Measurements from ENCODE around the gene IQCB1. TPM values are rescaled to one million over a fixed set of nuclear protein-coding genes. Genes with fewer than 3 reads are reported as not detected.

Gene IQCB1
- polyA plus RNA-seq, 1 of the 3 experiments (the other 2 are of a cell fraction): 10.4 TPM

- TF ChIP-seq IRF3 (IDR thresholded peaks at IDR 0.05; ENCODE audit: low read depth, low read length): no peak
- TF ChIP-seq TEAD4 (IDR thresholded peaks at IDR 0.05; ENCODE audit: borderline replicate concordance, insufficient read depth): no peak
- no peak for TF ChIP-seq TAF1 (IDR thresholded peaks at IDR 0.05; ENCODE audit: borderline replicate concordance, low read depth, low read length)
- TF ChIP-seq RCOR1 (IDR thresholded peaks at IDR 0.05; ENCODE audit: low read length): no peak
- no peak for TF ChIP-seq FOXJ3 (CRISPR knock-in tag; IDR thresholded peaks at IDR 0.05)
These were observed 31.0 kb downstream of the IQCB1 start (continued) for GRCh38 chr3:121803771-121804320.

- Histone ChIP-seq H2AFZ (ENCODE audit: low read depth) (no peak overlapping the region), H3K4me3 (ENCODE audit: low read depth in 2 of 2, low read length in 1 of 2) (no peak overlapping the region), H3K9me2 (no peaks in the 10 kb centered on the region), H3K4me1 (ENCODE audit: control insufficient read depth in 1 of 2, insufficient read depth in 2 of 2, low read depth in 1 of 2, low read length in 1 of 2) (no peaks in the 10 kb centered on the region), H3F3A (replicated peaks; ENCODE audit: insufficient read depth) (no peaks in the 10 kb centered on the region), H3K27me3 (ENCODE audit: insufficient read depth) (no peaks in the 10 kb centered on the region), H3K4me2 (no peak overlapping the region), H3K9ac (no peak overlapping the region), H4K20me1 (ENCODE audit: insufficient read depth) (no peaks in the 10 kb centered on the region), H3K79me2 (ENCODE audit: insufficient read depth) (no peaks in the 10 kb centered on the region), H3K27ac (ENCODE audit: low read depth in 2 of 2, low read length in 1 of 2) (no peak overlapping the region), H3K9me3 (no peaks in the 10 kb centered on the region), H3K36me3 (replicated peaks in 1 of 2; ENCODE audit: control insufficient read depth in 1 of 2, insufficient read depth in 2 of 2, low read length in 1 of 2) (peaks cover 53 to 61% of the 10 kb centered on the region in 2 experiments)
- DNase-seq: no peak
- ChIA-PET POLR2A (no interaction called here), CTCF (interaction anchor here (1.0 kb wide), 1 partner anchor 11 kb away, joined by 3 read pairs; no protein-coding TSS in a partner anchor)
- TF ChIP-seq YY1 (IDR thresholded peaks at IDR 0.05; ENCODE audit: low read depth) (no peak), PBX3 (IDR thresholded peaks at IDR 0.05) (no peak), POLR2AphosphoS5 (IDR thresholded peaks at IDR 0.05; ENCODE audit: low read depth, low read length) (no peak), RXRA (IDR thresholded peaks at IDR 0.05; ENCODE audit: borderline replicate concordance, low read depth) (no peak), RCOR1 (IDR thresholded peaks at IDR 0.05; ENCODE audit: low read length) (no peak), USF2 (IDR thresholded peaks at IDR 0.05; ENCODE audit: borderline replicate concordance, low read depth, low read length) (no peak), CHD2 (IDR thresholded peaks at IDR 0.05; ENCODE audit: low read length, partially characterized antibody) (no peak), JUND (IDR thresholded peaks at IDR 0.05) (no peak), EP300 (IDR thresholded peaks at IDR 0.05; ENCODE audit: borderline replicate concordance in 1 of 2, low read depth in 1 of 2, low read length in 1 of 2) (no peak), TEAD4 (IDR thresholded peaks at IDR 0.05; ENCODE audit: borderline replicate concordance, insufficient read depth) (no peak), NRF1 (IDR thresholded peaks at IDR 0.05; ENCODE audit: low read depth, low read length) (no peak), GABPA (IDR thresholded peaks at IDR 0.05; ENCODE audit: low read depth) (no peak), ZBTB33 (IDR thresholded peaks at IDR 0.05; ENCODE audit: borderline replicate concordance, low read depth) (no peak)
These were observed 34.0 kb downstream of the IQCB1 start for GRCh38 chr3:121800906-121801305.

Data from SK-N-SH (cell line).